A673 (cell line): Measurements from ENCODE around the gene ATP5MK.

ENCODE experiments used
- EZH2 ChIP-seq: fragments of 200-600 bp; sonication (generic); IDR thresholded peaks from 2 replicates; pipeline ENCODE4 v1.6.1; 2017; ENCODE audit warnings: borderline replicate concordance, low read depth, mild to moderate bottlenecking, mixed read lengths, antibody characterized with exemption, low read length; ENCODE audit not compliant: poor library complexity, severe bottlenecking
- TF ChIP-seq, protein P1 (sequence below): fragments of 300-800, 200-600 bp; sonication (generic); conservative IDR thresholded peaks from 2 replicates; pipeline ENCODE4 v1.5.1; 2017; ENCODE audit warnings: low read depth, mild to moderate bottlenecking, antibody characterized with exemption, low read length, moderate library complexity, mixed read lengths

DNA sequence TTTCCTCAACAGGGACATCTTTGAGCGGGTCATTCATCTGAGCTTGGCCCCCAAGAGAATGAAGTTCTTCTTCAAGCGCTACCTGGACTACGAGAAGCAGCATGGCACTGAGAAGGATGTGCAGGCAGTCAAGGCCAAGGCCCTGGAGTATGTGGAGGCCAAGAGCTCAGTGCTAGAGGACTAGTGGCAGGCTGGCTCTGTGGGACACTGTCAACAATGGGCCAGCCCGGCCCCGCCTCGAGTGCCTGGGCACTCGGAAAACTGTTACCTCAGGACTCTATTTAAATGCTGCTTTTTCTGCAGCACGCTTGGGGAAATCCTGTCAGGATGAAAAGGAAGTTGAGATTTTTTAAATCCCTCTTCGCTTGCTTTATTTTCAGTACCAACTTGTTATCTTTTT is 49.1 kb upstream of the ATP5MK start:
- no peak for TF ChIP-seq EZH2
- TF ChIP-seq, protein P1, sequence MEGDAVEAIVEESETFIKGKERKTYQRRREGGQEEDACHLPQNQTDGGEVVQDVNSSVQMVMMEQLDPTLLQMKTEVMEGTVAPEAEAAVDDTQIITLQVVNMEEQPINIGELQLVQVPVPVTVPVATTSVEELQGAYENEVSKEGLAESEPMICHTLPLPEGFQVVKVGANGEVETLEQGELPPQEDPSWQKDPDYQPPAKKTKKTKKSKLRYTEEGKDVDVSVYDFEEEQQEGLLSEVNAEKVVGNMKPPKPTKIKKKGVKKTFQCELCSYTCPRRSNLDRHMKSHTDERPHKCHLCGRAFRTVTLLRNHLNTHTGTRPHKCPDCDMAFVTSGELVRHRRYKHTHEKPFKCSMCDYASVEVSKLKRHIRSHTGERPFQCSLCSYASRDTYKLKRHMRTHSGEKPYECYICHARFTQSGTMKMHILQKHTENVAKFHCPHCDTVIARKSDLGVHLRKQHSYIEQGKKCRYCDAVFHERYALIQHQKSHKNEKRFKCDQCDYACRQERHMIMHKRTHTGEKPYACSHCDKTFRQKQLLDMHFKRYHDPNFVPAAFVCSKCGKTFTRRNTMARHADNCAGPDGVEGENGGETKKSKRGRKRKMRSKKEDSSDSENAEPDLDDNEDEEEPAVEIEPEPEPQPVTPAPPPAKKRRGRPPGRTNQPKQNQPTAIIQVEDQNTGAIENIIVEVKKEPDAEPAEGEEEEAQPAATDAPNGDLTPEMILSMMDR: no peak
